GM12878 (cell line): ENCODE data around the gene UTP4.

Source experiments
- CREB1 ChIP-seq: IDR thresholded peaks from 2 replicates; pipeline ENCODE4 v1.6.1; 2012; ENCODE audit warnings: low read depth, mild to moderate bottlenecking, inconsistent platforms
- EZH2 ChIP-seq: IDR thresholded peaks from 2 replicates; pipeline ENCODE4 v1.6.1; 2012; ENCODE audit warnings: low read depth, mild to moderate bottlenecking, control low read depth, inconsistent platforms, low read length, borderline replicate concordance; ENCODE audit not compliant: control insufficient read depth
- MEF2A ChIP-seq: IDR thresholded peaks from 2 replicates; pipeline ENCODE4 v1.6.1; 2011; ENCODE audit warnings: low read depth, mild to moderate bottlenecking, low read length, moderate library complexity; ENCODE audit not compliant: insufficient read depth
- PAX8 ChIP-seq: fragments of 450-650 bp; IDR thresholded peaks from 2 replicates; pipeline ENCODE4 v1.6.1; 2017; ENCODE audit warnings: mild to moderate bottlenecking, moderate library complexity
- POLR2A ChIP-seq: IDR thresholded peaks from 2 replicates; pipeline ENCODE4 v1.6.1; 2011; ENCODE audit warnings: low read depth, mild to moderate bottlenecking, low read length
- POLR2AphosphoS5 ChIP-seq: IDR thresholded peaks from 2 replicates; pipeline ENCODE4 v1.6.1; 2011; ENCODE audit warnings: mild to moderate bottlenecking, low read length, inconsistent platforms
- TF ChIP-seq, protein P1 (sequence below): fragments of 450-650 bp; IDR thresholded peaks from 2 replicates; pipeline ENCODE4 v1.6.1; 2017; ENCODE audit warnings: low read depth, mild to moderate bottlenecking, moderate library complexity
- TF ChIP-seq, protein P2 (sequence below): IDR thresholded peaks from 2 replicates; pipeline ENCODE4 v1.6.1; 2012; ENCODE audit warnings: low read depth, low read length, improper control_type of control experiment
- TF ChIP-seq, protein P3 (sequence below): IDR thresholded peaks from 2 replicates; pipeline ENCODE4 v1.6.1; 2011; ENCODE audit warnings: low read depth, low read length, improper control_type of control experiment, borderline replicate concordance
- TF ChIP-seq, protein P4 (sequence below), 3 experiments: IDR thresholded peaks in 2 of 3; conservative IDR thresholded peaks in 1 of 3; 2 replicates each; pipeline ENCODE4 v1.5.1; 2011; ENCODE audit warnings: low read depth in 3 of 3, low read length in 3 of 3, mild to moderate bottlenecking in 3 of 3, control low read depth in 2 of 3, moderate library complexity in 2 of 3, inconsistent platforms in 1 of 3, mixed read lengths in 1 of 3; ENCODE audit not compliant: control insufficient read depth in 2 of 3, insufficient read depth in 1 of 3; ENCODE audit errors: extremely low read depth in 1 of 3
- TF ChIP-seq, protein P5 (sequence below): IDR thresholded peaks from 2 replicates; pipeline ENCODE4 v1.6.1; 2012; ENCODE audit warnings: mild to moderate bottlenecking, low read depth, low read length

DNA sequence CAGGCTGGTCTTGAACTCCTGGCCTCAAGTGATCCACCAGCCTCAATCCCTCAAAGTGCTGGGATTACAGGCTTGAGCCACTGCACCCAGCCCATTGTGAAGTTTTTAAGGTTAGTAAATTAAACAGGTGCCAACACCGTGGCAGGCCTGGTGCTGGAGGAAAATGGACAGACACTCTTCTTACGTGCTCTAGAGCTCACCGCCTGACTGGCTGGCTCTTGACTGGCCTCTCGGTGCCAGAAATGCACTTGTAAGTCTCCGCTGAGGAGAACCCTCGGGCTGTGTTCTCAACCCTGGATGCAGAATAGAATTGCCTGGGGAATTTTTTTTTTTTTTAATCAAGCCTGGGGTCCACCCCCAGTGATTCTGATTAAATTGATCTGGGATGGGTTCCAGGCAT is 37.3 kb upstream of the UTP4 start:
- TF ChIP-seq, protein P1, sequence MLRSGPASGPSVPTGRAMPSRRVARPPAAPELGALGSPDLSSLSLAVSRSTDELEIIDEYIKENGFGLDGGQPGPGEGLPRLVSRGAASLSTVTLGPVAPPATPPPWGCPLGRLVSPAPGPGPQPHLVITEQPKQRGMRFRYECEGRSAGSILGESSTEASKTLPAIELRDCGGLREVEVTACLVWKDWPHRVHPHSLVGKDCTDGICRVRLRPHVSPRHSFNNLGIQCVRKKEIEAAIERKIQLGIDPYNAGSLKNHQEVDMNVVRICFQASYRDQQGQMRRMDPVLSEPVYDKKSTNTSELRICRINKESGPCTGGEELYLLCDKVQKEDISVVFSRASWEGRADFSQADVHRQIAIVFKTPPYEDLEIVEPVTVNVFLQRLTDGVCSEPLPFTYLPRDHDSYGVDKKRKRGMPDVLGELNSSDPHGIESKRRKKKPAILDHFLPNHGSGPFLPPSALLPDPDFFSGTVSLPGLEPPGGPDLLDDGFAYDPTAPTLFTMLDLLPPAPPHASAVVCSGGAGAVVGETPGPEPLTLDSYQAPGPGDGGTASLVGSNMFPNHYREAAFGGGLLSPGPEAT, result no peak
- TF ChIP-seq, protein P2, sequence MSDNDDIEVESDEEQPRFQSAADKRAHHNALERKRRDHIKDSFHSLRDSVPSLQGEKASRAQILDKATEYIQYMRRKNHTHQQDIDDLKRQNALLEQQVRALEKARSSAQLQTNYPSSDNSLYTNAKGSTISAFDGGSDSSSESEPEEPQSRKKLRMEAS, result no peak
- no peak for TF ChIP-seq CREB1
- no peak for TF ChIP-seq POLR2AphosphoS5
- TF ChIP-seq POLR2A, result no peak
- TF ChIP-seq EZH2, result no peak
- TF ChIP-seq, protein P3, sequence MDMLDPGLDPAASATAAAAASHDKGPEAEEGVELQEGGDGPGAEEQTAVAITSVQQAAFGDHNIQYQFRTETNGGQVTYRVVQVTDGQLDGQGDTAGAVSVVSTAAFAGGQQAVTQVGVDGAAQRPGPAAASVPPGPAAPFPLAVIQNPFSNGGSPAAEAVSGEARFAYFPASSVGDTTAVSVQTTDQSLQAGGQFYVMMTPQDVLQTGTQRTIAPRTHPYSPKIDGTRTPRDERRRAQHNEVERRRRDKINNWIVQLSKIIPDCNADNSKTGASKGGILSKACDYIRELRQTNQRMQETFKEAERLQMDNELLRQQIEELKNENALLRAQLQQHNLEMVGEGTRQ, result no peak
- no peak for TF ChIP-seq PAX8
- TF ChIP-seq, protein P4, sequence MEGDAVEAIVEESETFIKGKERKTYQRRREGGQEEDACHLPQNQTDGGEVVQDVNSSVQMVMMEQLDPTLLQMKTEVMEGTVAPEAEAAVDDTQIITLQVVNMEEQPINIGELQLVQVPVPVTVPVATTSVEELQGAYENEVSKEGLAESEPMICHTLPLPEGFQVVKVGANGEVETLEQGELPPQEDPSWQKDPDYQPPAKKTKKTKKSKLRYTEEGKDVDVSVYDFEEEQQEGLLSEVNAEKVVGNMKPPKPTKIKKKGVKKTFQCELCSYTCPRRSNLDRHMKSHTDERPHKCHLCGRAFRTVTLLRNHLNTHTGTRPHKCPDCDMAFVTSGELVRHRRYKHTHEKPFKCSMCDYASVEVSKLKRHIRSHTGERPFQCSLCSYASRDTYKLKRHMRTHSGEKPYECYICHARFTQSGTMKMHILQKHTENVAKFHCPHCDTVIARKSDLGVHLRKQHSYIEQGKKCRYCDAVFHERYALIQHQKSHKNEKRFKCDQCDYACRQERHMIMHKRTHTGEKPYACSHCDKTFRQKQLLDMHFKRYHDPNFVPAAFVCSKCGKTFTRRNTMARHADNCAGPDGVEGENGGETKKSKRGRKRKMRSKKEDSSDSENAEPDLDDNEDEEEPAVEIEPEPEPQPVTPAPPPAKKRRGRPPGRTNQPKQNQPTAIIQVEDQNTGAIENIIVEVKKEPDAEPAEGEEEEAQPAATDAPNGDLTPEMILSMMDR (IDR thresholded peaks at IDR 0.05 in 2 of 3, conservative IDR thresholded peaks at IDR 0.05 in 1 of 3; ENCODE audit: control insufficient read depth in 2 of 3, extremely low read depth in 1 of 3, insufficient read depth in 1 of 3, low read depth in 3 of 3, low read length in 3 of 3), result no peak
- TF ChIP-seq, protein P5, sequence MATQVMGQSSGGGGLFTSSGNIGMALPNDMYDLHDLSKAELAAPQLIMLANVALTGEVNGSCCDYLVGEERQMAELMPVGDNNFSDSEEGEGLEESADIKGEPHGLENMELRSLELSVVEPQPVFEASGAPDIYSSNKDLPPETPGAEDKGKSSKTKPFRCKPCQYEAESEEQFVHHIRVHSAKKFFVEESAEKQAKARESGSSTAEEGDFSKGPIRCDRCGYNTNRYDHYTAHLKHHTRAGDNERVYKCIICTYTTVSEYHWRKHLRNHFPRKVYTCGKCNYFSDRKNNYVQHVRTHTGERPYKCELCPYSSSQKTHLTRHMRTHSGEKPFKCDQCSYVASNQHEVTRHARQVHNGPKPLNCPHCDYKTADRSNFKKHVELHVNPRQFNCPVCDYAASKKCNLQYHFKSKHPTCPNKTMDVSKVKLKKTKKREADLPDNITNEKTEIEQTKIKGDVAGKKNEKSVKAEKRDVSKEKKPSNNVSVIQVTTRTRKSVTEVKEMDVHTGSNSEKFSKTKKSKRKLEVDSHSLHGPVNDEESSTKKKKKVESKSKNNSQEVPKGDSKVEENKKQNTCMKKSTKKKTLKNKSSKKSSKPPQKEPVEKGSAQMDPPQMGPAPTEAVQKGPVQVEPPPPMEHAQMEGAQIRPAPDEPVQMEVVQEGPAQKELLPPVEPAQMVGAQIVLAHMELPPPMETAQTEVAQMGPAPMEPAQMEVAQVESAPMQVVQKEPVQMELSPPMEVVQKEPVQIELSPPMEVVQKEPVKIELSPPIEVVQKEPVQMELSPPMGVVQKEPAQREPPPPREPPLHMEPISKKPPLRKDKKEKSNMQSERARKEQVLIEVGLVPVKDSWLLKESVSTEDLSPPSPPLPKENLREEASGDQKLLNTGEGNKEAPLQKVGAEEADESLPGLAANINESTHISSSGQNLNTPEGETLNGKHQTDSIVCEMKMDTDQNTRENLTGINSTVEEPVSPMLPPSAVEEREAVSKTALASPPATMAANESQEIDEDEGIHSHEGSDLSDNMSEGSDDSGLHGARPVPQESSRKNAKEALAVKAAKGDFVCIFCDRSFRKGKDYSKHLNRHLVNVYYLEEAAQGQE, result no peak
- TF ChIP-seq MEF2A, result no peak
